Nephron (organoid): Measurements from ENCODE around the gene C1orf216.

Experiments used
- H3K27ac Mint-ChIP-seq, 3 experiments: 2 replicates each; pipeline ENCODE4 v1.8.0; 2020; ENCODE audit warnings: mixed read lengths in 3 of 3, mild to moderate bottlenecking in 2 of 3, moderate library complexity in 1 of 3
- H3K27me3 Mint-ChIP-seq: 2 replicates; pipeline ENCODE4 v1.8.0; 2021; ENCODE audit warnings: low read depth, mild to moderate bottlenecking, moderate library complexity, mixed read lengths
- H3K36me3 Mint-ChIP-seq: 2 replicates; pipeline ENCODE4 v1.8.0; 2020; ENCODE audit warnings: low read depth, mixed read lengths
- H3K4me1 Mint-ChIP-seq: 2 replicates; pipeline ENCODE4 v1.8.0; 2020; ENCODE audit warnings: mixed read lengths
- H3K4me3 Mint-ChIP-seq, 3 experiments: 2 replicates each; pipeline ENCODE4 v1.8.0; 2020; ENCODE audit warnings: mild to moderate bottlenecking in 3 of 3, mixed read lengths in 3 of 3, moderate library complexity in 2 of 3
- H3K9me3 Mint-ChIP-seq: 2 replicates; pipeline ENCODE4 v1.8.0; 2020; ENCODE audit warnings: mixed read lengths
- CTCF ChIP-seq, 3 experiments: fragments of 200-600 bp; sonication (generic); IDR thresholded peaks; one replicate each; pipeline ENCODE4 v1.5.0; 2021; ENCODE audit warnings: antibody characterized with exemption in 3 of 3; ENCODE audit not compliant: unreplicated experiment in 3 of 3

C1orf216 gene

DNA sequence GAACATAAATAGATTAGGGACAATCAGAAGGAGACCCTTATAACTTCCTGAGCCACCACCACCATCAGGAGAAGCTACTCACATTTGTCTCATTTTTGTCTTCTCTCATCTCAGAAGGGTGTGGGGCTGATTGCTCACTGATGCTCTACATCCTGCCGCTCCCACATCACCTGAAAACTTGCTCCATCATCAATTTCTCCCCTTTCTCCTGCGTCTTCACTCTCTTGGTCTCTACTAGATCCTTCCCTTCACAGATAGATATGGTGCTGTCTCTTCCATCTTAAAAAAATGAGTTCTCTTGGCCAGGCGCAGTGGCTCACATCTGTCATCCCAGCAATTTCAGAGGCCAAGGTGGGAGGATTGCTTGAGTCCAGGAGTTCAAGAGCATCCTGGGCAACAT lies 38.4 kb downstream of the C1orf216 start:
- H3K4me1 Mint-ChIP-seq = no peaks in the 10 kb centered on the region

GRCh38 chr1:35675773-35676172 lies 42.9 kb downstream of the C1orf216 start:
- H3K9me3 Mint-ChIP-seq = no peaks in the 10 kb centered on the region
- no peaks in the 10 kb centered on the region for H3K4me1 Mint-ChIP-seq
- TF ChIP-seq CTCF (IDR thresholded peaks at IDR 0.05; ENCODE audit: unreplicated experiment in 3 of 3) = no peak
- peaks cover 30% of the 10 kb centered on the region for H3K27me3 Mint-ChIP-seq
- H3K4me3 Mint-ChIP-seq = no peak overlapping the region
- H3K36me3 Mint-ChIP-seq = no peaks in the 10 kb centered on the region
- H3K27ac Mint-ChIP-seq = no peak overlapping the region

More for the DNA sequence above, 38.4 kb downstream of the C1orf216 start:
- Mint-ChIP-seq H3K27ac (no peak overlapping the region), H3K9me3 (no peaks in the 10 kb centered on the region), H3K36me3 (no peaks in the 10 kb centered on the region), H3K27me3 (peaks cover 27% of the 10 kb centered on the region), H3K4me3 (no peak overlapping the region)
- no peak for TF ChIP-seq CTCF (IDR thresholded peaks at IDR 0.05; ENCODE audit: unreplicated experiment in 3 of 3)

- no peaks in the 10 kb centered on the region for H3K36me3 Mint-ChIP-seq
- peaks cover 25% of the 10 kb centered on the region for H3K27me3 Mint-ChIP-seq
- no peaks in the 10 kb centered on the region for H3K9me3 Mint-ChIP-seq
- TF ChIP-seq CTCF (IDR thresholded peaks at IDR 0.05; ENCODE audit: unreplicated experiment in 3 of 3) = no peak
- no peak overlapping the region for H3K4me3 Mint-ChIP-seq
- H3K4me1 Mint-ChIP-seq = no peaks in the 10 kb centered on the region
- no peak overlapping the region for H3K27ac Mint-ChIP-seq
Measured at GRCh38 chr1:35674111-35674510, 44.6 kb downstream of the C1orf216 start.

DNA sequence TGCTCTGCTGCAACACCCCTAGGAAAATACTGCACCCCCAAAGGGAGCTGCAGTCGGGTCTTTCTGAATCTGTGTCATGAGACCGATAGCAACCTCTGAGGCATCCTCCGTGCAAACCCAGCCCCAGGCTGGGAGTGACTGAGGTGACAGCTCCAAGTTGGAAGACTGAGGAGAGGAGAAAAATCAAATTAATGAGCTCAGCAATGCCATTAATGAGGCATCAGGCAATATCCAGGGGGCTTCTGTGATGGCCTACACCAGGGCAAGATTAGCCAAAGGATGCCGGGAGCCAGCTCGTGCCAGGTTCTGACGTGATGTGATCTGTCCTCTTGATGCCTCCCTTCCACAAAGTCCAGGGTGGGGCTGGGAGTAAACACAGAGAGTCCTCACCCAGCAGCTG lies 46.6 kb downstream of the C1orf216 start:
- peaks cover 33% of the 10 kb centered on the region for H3K27me3 Mint-ChIP-seq
- no peaks in the 10 kb centered on the region for H3K9me3 Mint-ChIP-seq
- H3K36me3 Mint-ChIP-seq = no peaks in the 10 kb centered on the region
- no peak for TF ChIP-seq CTCF (IDR thresholded peaks at IDR 0.05; ENCODE audit: unreplicated experiment in 3 of 3)
- H3K27ac Mint-ChIP-seq = no peak overlapping the region
- H3K4me3 Mint-ChIP-seq = no peak overlapping the region
- H3K4me1 Mint-ChIP-seq = no peaks in the 10 kb centered on the region

DNA sequence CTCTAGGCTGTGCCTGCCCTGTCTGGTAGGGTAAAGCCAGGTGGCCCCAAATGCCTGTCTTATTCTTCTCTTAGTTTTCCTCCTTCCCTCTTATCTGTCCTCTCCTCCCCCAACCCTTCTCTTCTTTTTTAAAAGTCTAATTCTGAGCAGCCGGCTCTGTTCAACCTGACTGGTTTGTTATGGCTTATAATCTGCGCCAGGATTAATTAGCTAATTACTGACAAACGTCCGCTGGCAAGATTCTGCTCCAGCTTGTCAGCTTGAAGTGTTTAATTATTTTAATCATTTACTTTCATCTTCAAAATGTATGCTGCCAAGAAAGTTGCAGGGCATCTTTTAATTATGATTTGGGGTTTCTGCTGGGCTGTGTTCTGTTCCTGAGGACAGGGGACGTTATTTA lies 50.2 kb downstream of the C1orf216 start:
- no peaks in the 10 kb centered on the region for H3K36me3 Mint-ChIP-seq
- no peaks in the 10 kb centered on the region for H3K4me1 Mint-ChIP-seq
- TF ChIP-seq CTCF (IDR thresholded peaks at IDR 0.05; ENCODE audit: unreplicated experiment in 3 of 3) = no peak
- peaks cover 45% of the 10 kb centered on the region for H3K27me3 Mint-ChIP-seq
- H3K9me3 Mint-ChIP-seq = no peaks in the 10 kb centered on the region
- H3K27ac Mint-ChIP-seq = no peak overlapping the region
- H3K4me3 Mint-ChIP-seq = no peak overlapping the region

- H3K27ac Mint-ChIP-seq = no peak overlapping the region
- H3K4me1 Mint-ChIP-seq = no peaks in the 10 kb centered on the region
- no peaks in the 10 kb centered on the region for H3K9me3 Mint-ChIP-seq
- peaks cover 32% of the 10 kb centered on the region for H3K27me3 Mint-ChIP-seq
- TF ChIP-seq CTCF (IDR thresholded peaks at IDR 0.05; ENCODE audit: unreplicated experiment in 3 of 3) = no peak
- no peak overlapping the region for H3K4me3 Mint-ChIP-seq
- H3K36me3 Mint-ChIP-seq = no peaks in the 10 kb centered on the region
Measured at GRCh38 chr1:35666916-35667315, 51.8 kb downstream of the C1orf216 start.
